Suprapubic skin (tissue), 4 donors: ENCODE measurements around the gene PFKFB4. TPM values are rescaled to one million over a fixed set of nuclear protein-coding genes. Genes with fewer than 3 reads are reported as not detected.

ENCODE experiments used
- DNase-seq, 2 donors: peaks; one replicate each; pipeline ENCODE4 v3.0.0-alpha.2; 2019; ENCODE audit warnings: low spot score in 2 of 2
- H3K27ac ChIP-seq: fragments of 200-600 bp; sonication (generic); one replicate; pipeline ENCODE4 v1.5.1; 2019
- H3K27me3 ChIP-seq: fragments of 200-600 bp; sonication (generic); one replicate; pipeline ENCODE4 v1.5.1; 2019
- H3K36me3 ChIP-seq: fragments of 200-600 bp; sonication (generic); one replicate; pipeline ENCODE4 v1.5.1; 2019
- H3K4me1 ChIP-seq: fragments of 200-600 bp; sonication (generic); one replicate; pipeline ENCODE4 v1.5.1; 2019
- H3K4me3 ChIP-seq: fragments of 200-600 bp; sonication (generic); one replicate; pipeline ENCODE4 v1.5.1; 2019; ENCODE audit warnings: mild to moderate bottlenecking
- H3K9me3 ChIP-seq: fragments of 200-600 bp; sonication (generic); one replicate; pipeline ENCODE4 v1.5.1; 2019
- CTCF ChIP-seq, 2 donors: fragments of 200-600 bp in 1 of 2; fragments of 450-650 bp in 1 of 2; sonication (generic) in 1 of 2; IDR thresholded peaks; one replicate each; pipeline ENCODE4 v1.5.1; 2016 to 2019; ENCODE audit warnings: antibody characterized with exemption in 2 of 2, mild to moderate bottlenecking in 1 of 2, moderate library complexity in 1 of 2
- EP300 ChIP-seq: sonication (generic); formaldehyde crosslinking; IDR thresholded peaks from one replicate; pipeline ENCODE4 v1.6.1; 2017; ENCODE audit warnings: antibody characterized with exemption
- POLR2A ChIP-seq, 2 donors: fragments of 450-650 bp; IDR thresholded peaks; one replicate each; pipeline ENCODE4 v1.6.1; 2017; ENCODE audit warnings: antibody characterized with exemption in 2 of 2, mild to moderate bottlenecking in 2 of 2, moderate library complexity in 2 of 2
- POLR2AphosphoS5 ChIP-seq, 3 donors: sonication (generic); formaldehyde crosslinking; IDR thresholded peaks; one replicate each; pipeline ENCODE4 v1.6.1; 2017; ENCODE audit warnings: antibody characterized with exemption in 3 of 3
- WGBS: methylation state at CpG from one replicate; pipeline ENCODE4 v1.1.5; 2018; 5-methylcytosine and 5-hydroxymethylcytosine counted together
- total RNA-seq, 4 donors: library from RNA; depleted of rRNA; stranded (reverse); fragments of >200 nt; gene quantifications; one replicate each; pipeline ENCODE4 v1.1.0, GENCODE V29; 2016

Gene PFKFB4
- total RNA-seq, 4 donors from 2014 or later = 3.6 to 12.7 (median 8.3) TPM

- Histone ChIP-seq H3K4me3 (no peak overlapping the region), H3K4me1 (peaks cover 38% of the 10 kb centered on the region), H3K36me3 (peaks cover 18% of the 10 kb centered on the region), H3K9me3 (no peaks in the 10 kb centered on the region), H3K27ac (no peak overlapping the region), H3K27me3 (no peaks in the 10 kb centered on the region)
- WGBS = 64% methylated on average over 10 of the region's 10 CpGs
- no peak for DNase-seq
- TF ChIP-seq EP300 (no peak), POLR2AphosphoS5 (IDR thresholded peaks at IDR 0.05) (no peak), POLR2A (IDR thresholded peaks at IDR 0.05) (no peak), CTCF (IDR thresholded peaks at IDR 0.05) (no peak)
These were observed 7.4 kb upstream of the PFKFB4 start for GRCh38 chr3:48564022-48564421.

GRCh38 chr3:48563382-48563918, 6.8 kb upstream of the PFKFB4 start, which contains the start of gene UCN2:
Gene UCN2 (minus strand): TSS chr3:48563781. CDS start chr3:48563124, 657 bp downstream.
- Histone ChIP-seq H3K9me3 (no peaks in the 10 kb centered on the region), H3K4me1 (peaks cover 44% of the 10 kb centered on the region), H3K27me3 (no peaks in the 10 kb centered on the region), H3K4me3 (no peak within 1 kb of the TSS), H3K27ac (no peak within 1 kb of the TSS), H3K36me3 (peaks cover 13% of the 10 kb centered on the region)
- DNase-seq = no peak
- no peak for TF ChIP-seq CTCF (IDR thresholded peaks at IDR 0.05)
- no peak for TF ChIP-seq POLR2A (IDR thresholded peaks at IDR 0.05)
- no peak for TF ChIP-seq EP300
- no peak for TF ChIP-seq POLR2AphosphoS5 (IDR thresholded peaks at IDR 0.05)
- WGBS = 74% methylated on average over 6 of the region's 6 CpGs

GRCh38 chr3:48562367-48563095, 5.9 kb upstream of the PFKFB4 start:
- H3K36me3 ChIP-seq = peaks cover 7% of the 10 kb centered on the region
- no peak overlapping the region for H3K4me3 ChIP-seq
- 100% methylated on average over 1 of the region's 20 CpGs for WGBS
- H3K9me3 ChIP-seq = no peaks in the 10 kb centered on the region
- H3K27ac ChIP-seq = no peak overlapping the region
- H3K27me3 ChIP-seq = no peaks in the 10 kb centered on the region
- TF ChIP-seq POLR2A (IDR thresholded peaks at IDR 0.05) (no peak), CTCF (IDR thresholded peaks at IDR 0.05) (no peak), POLR2AphosphoS5 (IDR thresholded peaks at IDR 0.05) (no peak), EP300 (no peak)
- DNase-seq = no peak
- H3K4me1 ChIP-seq = peaks cover 53% of the 10 kb centered on the region

- 54% methylated on average over 18 of the region's 21 CpGs for WGBS
- no peak overlapping the region for H3K4me3 ChIP-seq
- H3K27me3 ChIP-seq = no peaks in the 10 kb centered on the region
- no peak for TF ChIP-seq POLR2AphosphoS5 (IDR thresholded peaks at IDR 0.05)
- TF ChIP-seq CTCF (IDR thresholded peaks at IDR 0.05) = peak in 1 of 2 donors; percentile 21
- peaks cover 3% of the 10 kb centered on the region for H3K36me3 ChIP-seq
- peaks cover 59% of the 10 kb centered on the region for H3K4me1 ChIP-seq
- no peaks in the 10 kb centered on the region for H3K9me3 ChIP-seq
- H3K27ac ChIP-seq = no peak overlapping the region
- no peak for DNase-seq
These were observed 4.6 kb upstream of the PFKFB4 start for GRCh38 chr3:48561045-48561736.

- WGBS = 38% methylated on average over 5 of the region's 5 CpGs
These were observed 4.0 kb upstream of the PFKFB4 start for GRCh38 chr3:48560648-48561018.

More at GRCh38 chr3:48560648-48561018, 4.0 kb upstream of the PFKFB4 start:
- H3K36me3 ChIP-seq = peaks cover 3% of the 10 kb centered on the region
- TF ChIP-seq CTCF (IDR thresholded peaks at IDR 0.05) (no peak), EP300 (no peak), POLR2A (IDR thresholded peaks at IDR 0.05) (no peak), POLR2AphosphoS5 (IDR thresholded peaks at IDR 0.05) (no peak)
- peaks cover 59% of the 10 kb centered on the region for H3K4me1 ChIP-seq
- H3K4me3 ChIP-seq = no peak overlapping the region
- H3K27ac ChIP-seq = no peak overlapping the region
- H3K27me3 ChIP-seq = no peaks in the 10 kb centered on the region
- H3K9me3 ChIP-seq = no peaks in the 10 kb centered on the region
- DNase-seq = no peak
